HCT116 (cell line): ENCODE results near the gene ZNF300.

Experiments used
- CTCF ChIP-seq, 3 experiments: fragments of 200-600 bp in 1 of 3; sonication (generic) in 1 of 3; IDR thresholded peaks in 2 of 3; conservative IDR thresholded peaks in 1 of 3; 2 replicates each; pipeline ENCODE4 v1.5.1; 2012 to 2017; ENCODE audit warnings: low read depth in 2 of 3, low read length in 2 of 3, antibody characterized with exemption in 1 of 3, borderline replicate concordance in 1 of 3, control low read depth in 1 of 3, mild to moderate bottlenecking in 1 of 3, mixed read lengths in 1 of 3, mixed run types in 1 of 3, moderate library complexity in 1 of 3; ENCODE audit not compliant: insufficient read depth in 1 of 3
- EZH2 ChIP-seq: fragments of 200-600 bp; sonication (generic); IDR thresholded peaks from 2 replicates; pipeline ENCODE4 v1.6.1; 2017; ENCODE audit warnings: antibody characterized with exemption, mixed run types
- POLR2A ChIP-seq: IDR thresholded peaks from 2 replicates; pipeline ENCODE4 v1.7.0; 2011; ENCODE audit warnings: borderline replicate concordance; ENCODE audit not compliant: insufficient read depth, insufficient read length; ENCODE audit errors: extremely low read depth
- SIN3A ChIP-seq: IDR thresholded peaks from 2 replicates; pipeline ENCODE4 v1.6.1; 2012; ENCODE audit warnings: low read depth
- SP1 ChIP-seq: IDR thresholded peaks from 2 replicates; pipeline ENCODE4 v1.6.1; 2012; ENCODE audit warnings: low read depth
- ZBTB33 ChIP-seq: IDR thresholded peaks from 2 replicates; pipeline ENCODE4 v1.6.1; 2011; ENCODE audit warnings: mild to moderate bottlenecking, low read length, moderate library complexity; ENCODE audit not compliant: insufficient replicate concordance; ENCODE audit errors: extremely low read depth

- TF ChIP-seq SIN3A (no peak), CTCF (IDR thresholded peaks at IDR 0.05 in 2 of 3, conservative IDR thresholded peaks at IDR 0.05 in 1 of 3; ENCODE audit: borderline replicate concordance in 1 of 3, insufficient read depth in 1 of 3, low read depth in 2 of 3, low read length in 2 of 3) (no peak), EZH2 (no peak), POLR2A (no peak), ZBTB33 (no peak), SP1 (no peak)
These were observed 7.6 kb upstream of the ZNF300 start for GRCh38 chr5:150912312-150912814.
